ENCODE results near the gene ATP8A2.

The ATP8A2 gene

DNA sequence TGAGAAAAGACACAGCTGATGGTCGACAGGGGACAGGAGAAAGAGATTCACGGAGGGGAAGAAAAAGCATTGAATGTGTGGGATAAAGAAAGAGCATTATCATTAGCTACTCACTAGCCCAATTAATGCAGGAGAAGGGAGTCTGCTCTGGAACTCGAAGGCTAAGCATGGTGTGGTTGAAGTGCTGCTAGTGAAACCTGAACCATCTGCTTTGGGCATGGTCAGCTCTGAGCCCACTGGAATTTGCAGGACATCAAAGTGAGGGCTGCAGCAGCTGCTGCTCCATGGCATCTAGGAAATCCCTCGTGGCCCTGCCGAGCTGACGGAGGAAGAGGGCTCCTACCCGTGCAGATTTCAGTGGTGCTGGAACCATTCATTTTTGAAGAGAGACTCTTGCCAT is 320.3 kb downstream of the ATP8A2 start:
- Histone ChIP-seq H3K4me1 (ENCODE audit: control insufficient read depth, insufficient read depth, low read length) (peaks cover 2% of the 10 kb centered on the region), H3K9ac (ENCODE audit: low read length in 2 of 2) (no peak overlapping the region), H3K9me3 (ENCODE audit: control insufficient read depth in 2 of 2, low read length in 2 of 2) (no peaks in the 10 kb centered on the region), H3K36me3 (ENCODE audit: control insufficient read depth in 2 of 2, insufficient read depth in 2 of 2, low read length in 2 of 2) (no peaks in the 10 kb centered on the region), H3K27ac (ENCODE audit: low read length) (no peak overlapping the region), H3K4me3 (ENCODE audit: low read length in 2 of 2) (no peak overlapping the region), H3K27me3 (ENCODE audit: control insufficient read depth in 1 of 2, insufficient read depth in 2 of 2, low read length in 2 of 2) (no peaks in the 10 kb centered on the region)

DNA sequence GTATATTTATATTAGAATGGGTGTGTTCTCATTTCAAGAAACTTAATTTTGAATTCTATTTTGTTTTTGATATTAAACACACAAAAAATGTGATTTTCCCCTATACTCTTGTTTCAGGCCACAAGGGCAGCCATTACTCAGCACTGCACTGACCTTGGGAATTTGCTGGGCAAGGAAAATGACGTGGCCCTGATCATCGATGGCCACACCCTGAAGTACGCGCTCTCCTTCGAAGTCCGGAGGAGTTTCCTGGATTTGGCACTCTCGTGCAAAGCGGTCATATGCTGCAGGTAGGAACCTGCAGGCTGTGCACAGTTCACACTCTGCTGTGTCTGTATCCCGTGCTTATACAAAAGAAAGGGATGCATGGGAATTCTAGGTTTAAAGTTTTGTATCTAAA is 327.3 kb downstream of the ATP8A2 start:
- H3K4me3 ChIP-seq (ENCODE audit: low read length in 2 of 2): no peak overlapping the region
- H3K27ac ChIP-seq (ENCODE audit: low read length): no peak overlapping the region
- no peaks in the 10 kb centered on the region for H3K27me3 ChIP-seq (ENCODE audit: control insufficient read depth in 1 of 2, insufficient read depth in 2 of 2, low read length in 2 of 2)
- no peaks in the 10 kb centered on the region for H3K9me3 ChIP-seq (ENCODE audit: control insufficient read depth in 2 of 2, low read length in 2 of 2)
- H3K36me3 ChIP-seq (ENCODE audit: control insufficient read depth in 2 of 2, insufficient read depth in 2 of 2, low read length in 2 of 2): no peaks in the 10 kb centered on the region
- no peak overlapping the region for H3K9ac ChIP-seq (ENCODE audit: low read length in 2 of 2)
- no peaks in the 10 kb centered on the region for H3K4me1 ChIP-seq (ENCODE audit: control insufficient read depth, insufficient read depth, low read length)

DNA sequence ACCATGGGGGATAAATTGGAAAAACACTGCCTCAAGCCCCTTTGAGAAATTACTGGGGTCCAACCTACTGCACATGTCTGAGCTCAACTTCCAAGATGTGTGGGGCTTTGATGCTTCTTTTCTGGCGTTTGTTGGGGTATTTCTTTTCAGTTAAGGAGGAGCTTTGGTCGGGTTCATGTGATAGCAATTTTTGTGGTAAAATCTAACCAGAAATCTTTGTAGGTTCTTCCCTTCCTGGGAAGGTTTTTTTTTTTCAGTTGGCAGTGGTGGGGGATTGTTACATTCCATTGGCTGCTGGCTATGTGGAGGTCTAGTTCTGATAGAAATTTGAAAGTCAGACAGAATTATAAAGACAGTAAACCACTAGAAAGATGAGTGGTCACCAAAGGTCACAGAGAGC is 327.8 kb downstream of the ATP8A2 start:
- Histone ChIP-seq H3K27ac (ENCODE audit: low read length) (no peak overlapping the region), H3K4me1 (ENCODE audit: control insufficient read depth, insufficient read depth, low read length) (no peaks in the 10 kb centered on the region), H3K36me3 (ENCODE audit: control insufficient read depth in 2 of 2, insufficient read depth in 2 of 2, low read length in 2 of 2) (no peaks in the 10 kb centered on the region), H3K9me3 (ENCODE audit: control insufficient read depth in 2 of 2, low read length in 2 of 2) (no peaks in the 10 kb centered on the region), H3K9ac (ENCODE audit: low read length in 2 of 2) (no peak overlapping the region), H3K27me3 (ENCODE audit: control insufficient read depth in 1 of 2, insufficient read depth in 2 of 2, low read length in 2 of 2) (no peaks in the 10 kb centered on the region), H3K4me3 (ENCODE audit: low read length in 2 of 2) (no peak overlapping the region)

DNA sequence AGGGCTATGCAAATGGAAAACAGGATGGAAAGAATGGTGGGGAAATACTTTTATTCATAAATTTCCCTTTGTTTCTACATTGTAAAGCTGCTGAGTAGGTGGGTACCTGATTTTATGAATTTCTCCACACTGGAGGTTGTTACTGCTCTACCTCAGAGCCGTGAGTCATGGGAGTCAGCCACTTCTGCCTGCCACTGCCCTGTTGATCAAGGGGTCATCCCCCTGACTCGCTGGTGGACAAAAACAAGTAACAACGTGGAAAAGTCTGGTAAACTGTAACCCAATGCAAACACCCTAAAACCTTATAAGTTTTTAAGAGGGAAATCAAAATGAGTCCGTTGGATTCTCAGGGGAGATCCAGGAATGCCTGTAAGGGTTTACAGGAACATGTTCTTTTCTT is 329.5 kb downstream of the ATP8A2 start:
- Histone ChIP-seq H3K4me1 (ENCODE audit: control insufficient read depth, insufficient read depth, low read length) (no peaks in the 10 kb centered on the region), H3K9ac (ENCODE audit: low read length in 2 of 2) (no peak overlapping the region), H3K36me3 (ENCODE audit: control insufficient read depth in 2 of 2, insufficient read depth in 2 of 2, low read length in 2 of 2) (no peaks in the 10 kb centered on the region), H3K9me3 (ENCODE audit: control insufficient read depth in 2 of 2, low read length in 2 of 2) (no peaks in the 10 kb centered on the region), H3K27ac (ENCODE audit: low read length) (no peak overlapping the region), H3K27me3 (ENCODE audit: control insufficient read depth in 1 of 2, insufficient read depth in 2 of 2, low read length in 2 of 2) (no peaks in the 10 kb centered on the region), H3K4me3 (ENCODE audit: low read length in 2 of 2) (no peak overlapping the region)

DNA sequence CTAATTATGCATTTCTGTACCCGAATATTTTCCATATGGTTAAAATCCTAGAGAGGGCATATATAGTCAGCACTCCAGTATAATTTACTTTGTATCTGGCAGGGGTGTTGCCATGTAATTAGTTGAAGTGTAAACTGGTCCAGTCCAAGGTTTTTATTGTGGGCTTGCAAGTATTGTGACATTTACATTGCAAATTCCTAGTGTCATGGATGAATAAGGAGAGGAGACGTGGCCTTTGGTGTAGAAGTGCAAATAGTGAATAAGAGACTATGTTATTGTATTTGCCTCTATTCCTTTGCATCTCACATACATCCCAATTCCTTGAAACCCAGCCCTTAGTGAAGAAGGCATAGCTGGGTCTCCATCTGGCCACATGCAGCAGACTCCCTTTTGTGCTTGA is 330.6 kb downstream of the ATP8A2 start:
- H3K36me3 ChIP-seq (ENCODE audit: control insufficient read depth in 2 of 2, insufficient read depth in 2 of 2, low read length in 2 of 2): no peaks in the 10 kb centered on the region
- no peaks in the 10 kb centered on the region for H3K4me1 ChIP-seq (ENCODE audit: control insufficient read depth, insufficient read depth, low read length)
- no peak overlapping the region for H3K27ac ChIP-seq (ENCODE audit: low read length)
- H3K9ac ChIP-seq (ENCODE audit: low read length in 2 of 2): no peak overlapping the region
- no peak overlapping the region for H3K4me3 ChIP-seq (ENCODE audit: low read length in 2 of 2)
- no peaks in the 10 kb centered on the region for H3K9me3 ChIP-seq (ENCODE audit: control insufficient read depth in 2 of 2, low read length in 2 of 2)
- H3K27me3 ChIP-seq (ENCODE audit: control insufficient read depth in 1 of 2, insufficient read depth in 2 of 2, low read length in 2 of 2): no peaks in the 10 kb centered on the region

DNA sequence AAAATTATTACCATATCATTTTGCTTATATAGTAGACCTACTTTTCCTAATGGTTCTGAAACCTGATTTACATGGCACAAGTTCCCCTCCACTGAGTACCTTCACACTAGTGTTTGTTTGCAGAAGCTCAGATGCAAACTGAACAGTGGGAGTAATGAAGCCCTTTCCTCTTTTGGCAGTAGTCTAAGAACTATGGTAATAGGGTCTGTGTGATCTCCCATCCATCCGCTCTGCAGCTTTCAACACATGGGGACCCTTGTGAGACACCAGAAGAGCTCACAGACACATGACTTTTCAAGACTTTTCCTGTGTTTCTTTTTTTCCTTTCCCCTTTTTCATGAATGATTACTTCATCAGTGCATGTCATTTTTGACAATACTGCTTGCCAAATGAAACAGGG is 336.0 kb downstream of the ATP8A2 start:
- H3K9me3 ChIP-seq (ENCODE audit: control insufficient read depth in 2 of 2, low read length in 2 of 2): no peaks in the 10 kb centered on the region
- no peaks in the 10 kb centered on the region for H3K27me3 ChIP-seq (ENCODE audit: control insufficient read depth in 1 of 2, insufficient read depth in 2 of 2, low read length in 2 of 2)

DNA sequence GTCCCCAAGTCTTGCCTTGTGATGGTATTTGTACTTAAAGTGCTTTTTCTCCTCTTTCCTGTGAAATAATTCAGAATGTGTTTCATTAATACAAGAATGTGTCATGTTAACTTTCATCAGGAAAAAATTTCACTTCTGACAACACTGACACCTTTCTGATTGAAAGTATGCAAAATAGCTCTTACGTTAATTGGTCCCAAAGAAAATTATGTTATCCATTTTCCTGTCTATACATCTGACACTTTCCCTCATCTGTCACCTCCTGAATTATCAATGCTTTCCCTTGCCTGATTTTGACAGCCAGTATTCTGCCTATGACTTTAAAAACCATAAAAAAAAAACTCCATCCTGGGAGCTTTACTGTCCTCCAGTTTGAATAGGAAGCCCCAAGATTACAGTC is 336.5 kb downstream of the ATP8A2 start:
- Histone ChIP-seq H3K27ac (ENCODE audit: low read length) (no peak overlapping the region), H3K9me3 (ENCODE audit: control insufficient read depth in 2 of 2, low read length in 2 of 2) (no peaks in the 10 kb centered on the region), H3K4me3 (ENCODE audit: low read length in 2 of 2) (no peak overlapping the region), H3K36me3 (ENCODE audit: control insufficient read depth in 2 of 2, insufficient read depth in 2 of 2, low read length in 2 of 2) (no peaks in the 10 kb centered on the region), H3K27me3 (ENCODE audit: control insufficient read depth in 1 of 2, insufficient read depth in 2 of 2, low read length in 2 of 2) (no peaks in the 10 kb centered on the region), H3K4me1 (ENCODE audit: control insufficient read depth, insufficient read depth, low read length) (no peaks in the 10 kb centered on the region), H3K9ac (ENCODE audit: low read length in 2 of 2) (no peak overlapping the region)

More for the DNA sequence above, 336.0 kb downstream of the ATP8A2 start:
- H3K36me3 ChIP-seq (ENCODE audit: control insufficient read depth in 2 of 2, insufficient read depth in 2 of 2, low read length in 2 of 2): no peaks in the 10 kb centered on the region
- no peak overlapping the region for H3K9ac ChIP-seq (ENCODE audit: low read length in 2 of 2)
- no peaks in the 10 kb centered on the region for H3K4me1 ChIP-seq (ENCODE audit: control insufficient read depth, insufficient read depth, low read length)
- H3K4me3 ChIP-seq (ENCODE audit: low read length in 2 of 2): no peak overlapping the region
- no peak overlapping the region for H3K27ac ChIP-seq (ENCODE audit: low read length)

DNA sequence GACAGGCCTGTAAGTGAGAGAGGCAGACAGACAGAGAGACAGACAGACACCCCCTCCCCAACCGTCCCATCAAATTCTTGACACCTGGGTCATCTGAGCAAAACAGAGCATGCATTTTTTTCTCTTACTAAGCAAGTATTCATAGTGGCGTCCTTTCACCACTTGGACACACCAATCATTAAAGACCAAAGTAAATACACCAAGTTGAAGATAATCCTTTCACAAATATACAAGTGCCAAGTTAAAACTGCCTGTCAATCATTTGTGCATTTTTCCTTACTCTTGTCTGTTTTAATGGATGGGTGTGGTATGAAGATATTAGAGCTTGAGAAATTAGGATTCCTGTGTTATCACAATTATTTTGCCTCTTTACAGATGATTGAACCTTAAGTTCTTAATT is 337.3 kb downstream of the ATP8A2 start:
- H3K9me3 ChIP-seq (ENCODE audit: control insufficient read depth in 2 of 2, low read length in 2 of 2): no peaks in the 10 kb centered on the region
- H3K4me3 ChIP-seq (ENCODE audit: low read length in 2 of 2): no peak overlapping the region
- no peaks in the 10 kb centered on the region for H3K4me1 ChIP-seq (ENCODE audit: control insufficient read depth, insufficient read depth, low read length)
- H3K27me3 ChIP-seq (ENCODE audit: control insufficient read depth in 1 of 2, insufficient read depth in 2 of 2, low read length in 2 of 2): no peaks in the 10 kb centered on the region
- H3K36me3 ChIP-seq (ENCODE audit: control insufficient read depth in 2 of 2, insufficient read depth in 2 of 2, low read length in 2 of 2): no peaks in the 10 kb centered on the region
- no peak overlapping the region for H3K9ac ChIP-seq (ENCODE audit: low read length in 2 of 2)
- no peak overlapping the region for H3K27ac ChIP-seq (ENCODE audit: low read length)

DNA sequence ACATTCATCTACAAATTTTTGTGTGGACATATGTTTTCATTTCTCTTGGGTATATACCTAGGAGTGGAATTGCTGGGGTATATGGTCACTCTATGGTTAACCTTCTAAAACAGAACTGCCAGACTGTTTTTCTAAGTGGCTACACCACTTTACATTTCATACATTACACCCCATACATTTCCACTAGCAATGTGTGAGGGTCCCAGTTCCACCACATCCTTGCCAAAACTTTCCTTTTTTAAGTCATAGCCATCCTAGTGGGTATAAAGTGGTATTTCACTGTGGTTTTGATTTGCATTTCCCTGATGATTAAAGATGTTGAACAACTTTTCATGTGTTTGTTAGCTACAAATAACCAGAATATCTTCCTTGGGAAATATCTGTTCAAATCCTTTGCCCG is 344.0 kb downstream of the ATP8A2 start:
- Histone ChIP-seq H3K4me3 (ENCODE audit: low read length in 2 of 2) (no peak overlapping the region), H3K9me3 (ENCODE audit: control insufficient read depth in 2 of 2, low read length in 2 of 2) (no peaks in the 10 kb centered on the region)

DNA sequence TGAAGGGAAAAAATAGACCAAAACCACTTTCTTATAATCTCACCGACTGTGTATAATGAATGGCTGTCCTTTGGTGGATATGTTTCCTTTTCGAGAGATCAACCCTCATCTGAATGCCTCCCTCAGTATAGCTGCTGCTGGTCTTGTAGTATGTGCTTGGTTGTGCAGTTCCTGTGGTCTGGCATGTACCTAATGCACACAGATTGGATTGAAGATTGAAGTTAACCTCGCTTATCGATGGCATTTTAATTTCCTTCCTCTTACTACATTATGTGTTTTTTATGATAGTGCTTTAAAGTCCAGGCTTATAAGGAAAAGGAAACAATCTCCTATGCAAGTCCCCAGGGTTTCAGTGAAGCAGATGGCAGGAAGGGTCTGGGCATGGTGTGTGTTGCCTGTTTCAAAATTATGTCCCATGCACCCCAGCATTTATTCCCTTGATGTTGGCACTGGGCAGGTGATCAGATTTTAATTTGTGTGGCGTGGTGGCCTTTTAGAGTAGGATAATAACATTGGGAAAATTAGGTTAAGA is 346.0 kb downstream of the ATP8A2 start:
- Histone ChIP-seq H3K9ac (ENCODE audit: low read length in 2 of 2) (no peak overlapping the region), H3K4me1 (ENCODE audit: control insufficient read depth, insufficient read depth, low read length) (no peaks in the 10 kb centered on the region), H3K36me3 (ENCODE audit: control insufficient read depth in 2 of 2, insufficient read depth in 2 of 2, low read length in 2 of 2) (no peaks in the 10 kb centered on the region)

More for the DNA sequence above, 344.0 kb downstream of the ATP8A2 start:
- Histone ChIP-seq H3K27ac (ENCODE audit: low read length) (no peak overlapping the region), H3K9ac (ENCODE audit: low read length in 2 of 2) (no peak overlapping the region), H3K27me3 (ENCODE audit: control insufficient read depth in 1 of 2, insufficient read depth in 2 of 2, low read length in 2 of 2) (no peaks in the 10 kb centered on the region), H3K36me3 (ENCODE audit: control insufficient read depth in 2 of 2, insufficient read depth in 2 of 2, low read length in 2 of 2) (no peaks in the 10 kb centered on the region), H3K4me1 (ENCODE audit: control insufficient read depth, insufficient read depth, low read length) (no peaks in the 10 kb centered on the region)

DNA sequence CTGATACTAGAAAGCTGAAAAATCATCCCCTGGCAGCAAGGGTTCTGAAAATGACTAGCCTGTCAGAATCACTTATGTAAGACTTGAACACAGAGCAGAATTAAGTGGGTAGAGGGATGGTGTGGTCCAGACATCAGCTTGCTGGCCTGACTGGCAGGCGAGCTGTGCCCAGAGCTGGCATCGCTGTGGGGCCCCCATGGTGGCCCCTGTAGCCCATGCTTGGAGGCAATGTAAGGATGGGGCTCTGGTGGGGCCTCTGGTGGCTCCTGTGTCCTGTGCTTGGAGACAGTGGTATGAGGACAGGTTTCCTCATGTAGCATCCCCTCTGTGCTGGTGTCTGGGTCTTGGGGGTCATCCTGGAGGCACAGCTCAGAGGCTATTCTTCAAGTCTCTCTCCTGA is 347.9 kb downstream of the ATP8A2 start:
- Histone ChIP-seq H3K27me3 (ENCODE audit: control insufficient read depth in 1 of 2, insufficient read depth in 2 of 2, low read length in 2 of 2) (no peaks in the 10 kb centered on the region), H3K4me1 (ENCODE audit: control insufficient read depth, insufficient read depth, low read length) (no peaks in the 10 kb centered on the region), H3K9ac (ENCODE audit: low read length in 2 of 2) (no peak overlapping the region), H3K27ac (ENCODE audit: low read length) (no peak overlapping the region), H3K9me3 (ENCODE audit: control insufficient read depth in 2 of 2, low read length in 2 of 2) (no peaks in the 10 kb centered on the region), H3K4me3 (ENCODE audit: low read length in 2 of 2) (no peak overlapping the region), H3K36me3 (ENCODE audit: control insufficient read depth in 2 of 2, insufficient read depth in 2 of 2, low read length in 2 of 2) (no peaks in the 10 kb centered on the region)

More for the DNA sequence above, 346.0 kb downstream of the ATP8A2 start:
- Histone ChIP-seq H3K27ac (ENCODE audit: low read length) (no peak overlapping the region), H3K9me3 (ENCODE audit: control insufficient read depth in 2 of 2, low read length in 2 of 2) (no peaks in the 10 kb centered on the region), H3K27me3 (ENCODE audit: control insufficient read depth in 1 of 2, insufficient read depth in 2 of 2, low read length in 2 of 2) (no peaks in the 10 kb centered on the region), H3K4me3 (ENCODE audit: low read length in 2 of 2) (no peak overlapping the region)
